HG03139 (cell line): ENCODE measurements around the gene LMAN2L.

ENCODE experiments used
- ATAC-seq: cut with Tn5 transposase; IDR thresholded peaks from one replicate; pipeline ENCODE4 v1.9.1; 2021; ENCODE audit not compliant: unreplicated experiment

Gene LMAN2L

DNA sequence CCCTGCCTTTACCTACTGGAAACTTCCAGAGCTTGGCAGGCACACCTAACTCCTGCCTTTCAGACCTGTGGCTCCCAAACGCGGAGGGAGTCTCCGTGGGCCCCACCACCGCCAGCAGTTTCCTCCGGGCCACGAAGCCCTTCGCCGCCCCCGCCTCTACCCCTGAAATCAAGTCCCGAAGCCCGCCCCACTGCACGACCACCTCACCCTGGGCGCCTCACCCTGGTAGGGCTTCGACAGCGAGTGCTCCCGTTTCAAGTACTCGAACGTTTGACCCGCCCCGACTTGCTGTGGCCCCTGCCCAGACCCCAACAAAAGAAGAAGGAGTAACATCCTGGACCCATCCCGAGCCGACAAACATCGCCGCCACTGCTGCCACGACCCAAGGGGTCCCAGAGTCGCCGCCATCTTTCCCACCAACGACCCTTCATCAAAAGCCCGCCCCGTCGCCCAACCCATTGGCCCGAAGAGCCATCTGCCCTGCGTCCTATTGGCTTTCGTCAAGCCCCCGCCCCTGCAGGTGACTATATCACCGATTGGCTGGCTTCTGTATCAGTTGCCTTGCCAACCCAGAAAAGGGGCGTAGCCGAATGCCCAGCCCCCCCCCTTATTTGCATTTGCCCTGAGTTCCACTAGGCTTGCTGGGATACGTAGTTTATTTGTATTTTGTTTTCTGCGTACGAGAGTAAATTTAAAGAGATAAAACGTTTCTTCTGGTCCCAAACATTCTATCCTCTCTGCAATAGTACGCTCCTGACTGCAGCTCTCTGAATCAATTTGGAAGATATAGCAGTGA, at the start of gene LMAN2L:
Gene LMAN2L (minus strand): TSS at position 432 of the 796 bp plus-strand sequence. CDS start 24 bp downstream, at position 408.
- peak; percentile 98 for ATAC-seq

DNA sequence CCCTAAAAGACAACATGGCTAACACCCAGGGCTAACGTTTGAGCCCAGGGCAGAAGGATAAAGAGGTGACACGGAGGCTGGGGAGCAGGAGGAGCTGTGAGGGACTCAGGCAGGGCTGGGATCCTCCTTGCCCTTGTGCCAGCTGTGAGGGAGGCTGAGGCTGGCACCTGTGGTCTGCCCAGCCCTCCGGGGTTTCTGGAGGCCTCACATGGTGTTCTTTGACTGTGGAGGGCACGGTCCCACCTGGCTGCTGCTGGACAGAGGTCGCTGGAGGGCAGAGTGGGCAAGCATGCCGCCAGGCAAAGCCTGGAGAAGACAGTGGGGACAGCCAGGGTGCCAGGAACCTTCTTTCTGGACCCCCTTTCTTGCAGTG, 49.4 kb upstream of the LMAN2L start:
- no peak for ATAC-seq

- no peak for ATAC-seq
Measured at GRCh38 chr2:96788442-96789244, 48.8 kb upstream of the LMAN2L start.

- no peak for ATAC-seq
Measured at GRCh38 chr2:96787411-96787810, 47.5 kb upstream of the LMAN2L start.

GRCh38 chr2:96783388-96783787, 43.5 kb upstream of the LMAN2L start:
- no peak for ATAC-seq

GRCh38 chr2:96775160-96775559, 35.3 kb upstream of the LMAN2L start:
- no peak for ATAC-seq

DNA sequence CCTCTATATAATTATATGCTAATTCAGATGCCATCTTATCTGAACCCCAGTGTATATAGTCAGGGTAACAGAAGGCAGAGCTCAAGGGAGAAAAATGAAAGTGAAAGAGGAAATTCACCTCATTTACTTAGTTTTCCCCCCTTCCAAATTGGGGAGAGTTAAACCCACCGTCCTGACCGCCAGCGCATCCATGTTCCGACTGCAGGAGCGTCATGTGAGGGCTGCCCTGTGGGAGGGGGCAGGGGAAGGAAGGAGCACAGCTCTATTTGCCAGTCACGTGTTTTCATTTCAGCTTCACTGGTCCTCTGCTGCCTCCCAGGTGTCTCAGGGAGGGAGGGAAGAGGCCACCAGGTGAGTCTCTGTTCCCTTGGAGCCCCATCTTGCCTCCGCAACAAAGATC, 34.1 kb upstream of the LMAN2L start:
- no peak for ATAC-seq

- no peak for ATAC-seq
Measured at GRCh38 chr2:96772903-96773671, 33.2 kb upstream of the LMAN2L start.

DNA sequence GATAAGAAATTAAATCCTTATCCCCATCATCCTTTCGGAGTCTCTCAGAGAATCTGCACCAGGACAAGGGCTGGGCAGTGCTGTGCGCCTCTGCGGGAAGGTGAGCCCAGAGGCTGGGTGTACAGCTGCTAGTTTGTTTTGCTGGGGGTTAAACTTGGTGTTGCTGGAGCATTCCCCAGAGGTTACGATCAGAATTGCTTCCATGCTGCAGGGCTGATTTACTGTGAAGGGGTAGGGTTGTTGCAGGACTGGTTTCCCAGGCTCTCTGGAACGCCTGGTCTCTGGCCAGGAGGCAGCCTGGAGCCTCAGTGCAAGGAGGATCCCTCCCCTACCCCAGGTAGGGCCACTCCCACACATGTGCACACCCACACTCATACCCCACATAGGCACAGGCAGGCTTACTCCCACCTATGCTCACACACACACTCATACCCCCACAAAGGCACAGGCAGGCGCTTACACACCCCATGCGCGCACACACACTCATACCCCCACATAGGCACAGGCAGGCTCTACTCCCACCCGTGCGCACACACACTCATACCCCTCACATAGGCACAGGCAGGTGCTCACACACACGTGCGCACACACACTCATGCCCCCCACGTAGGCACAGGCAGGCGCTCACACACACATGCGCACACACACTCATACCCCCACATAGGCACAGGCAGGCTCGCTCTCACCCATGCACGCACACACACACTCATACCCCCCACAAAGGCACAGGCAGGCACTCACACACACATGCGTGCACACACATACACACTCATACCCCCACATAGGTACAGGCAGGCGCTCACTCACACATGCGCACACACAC, 32.1 kb upstream of the LMAN2L start:
- ATAC-seq, result no peak

DNA sequence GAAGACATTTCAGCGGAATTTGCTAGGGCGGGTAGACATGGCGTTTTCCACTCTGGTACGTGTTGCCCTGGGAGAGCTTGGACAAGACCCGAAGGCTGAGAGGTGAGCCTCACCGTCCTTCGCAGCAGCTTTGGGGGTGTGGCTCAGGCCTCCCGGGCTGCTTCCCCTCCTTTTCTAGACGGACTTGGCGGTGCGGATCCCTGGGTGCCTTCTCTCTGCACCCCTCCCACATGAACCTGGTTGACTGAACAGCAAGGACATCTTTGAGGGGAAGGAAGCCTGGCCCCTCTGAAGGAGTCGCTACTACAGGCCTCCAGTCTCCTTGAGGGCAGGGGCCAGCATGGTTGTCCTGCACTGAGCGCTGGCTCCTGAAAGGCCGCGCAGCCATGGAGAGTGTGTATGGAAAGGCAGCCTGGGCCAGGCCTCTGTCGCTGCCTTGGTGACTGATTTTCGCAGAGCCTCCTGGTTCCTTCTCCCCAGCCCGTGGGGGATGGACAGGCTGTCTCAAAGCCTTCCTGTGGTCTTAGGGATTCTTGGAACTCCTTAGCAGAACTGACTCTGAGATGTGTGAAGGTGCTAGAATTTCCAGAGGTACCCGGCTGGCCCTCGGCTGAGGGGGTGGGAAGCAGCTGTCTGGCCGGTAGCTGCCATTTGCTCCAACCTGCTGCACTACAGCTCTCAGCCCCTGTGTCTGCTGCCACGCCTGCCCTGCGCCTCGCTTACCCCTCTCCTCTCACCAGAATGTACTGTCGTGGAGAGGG, 30.8 kb upstream of the LMAN2L start:
- no peak for ATAC-seq

DNA sequence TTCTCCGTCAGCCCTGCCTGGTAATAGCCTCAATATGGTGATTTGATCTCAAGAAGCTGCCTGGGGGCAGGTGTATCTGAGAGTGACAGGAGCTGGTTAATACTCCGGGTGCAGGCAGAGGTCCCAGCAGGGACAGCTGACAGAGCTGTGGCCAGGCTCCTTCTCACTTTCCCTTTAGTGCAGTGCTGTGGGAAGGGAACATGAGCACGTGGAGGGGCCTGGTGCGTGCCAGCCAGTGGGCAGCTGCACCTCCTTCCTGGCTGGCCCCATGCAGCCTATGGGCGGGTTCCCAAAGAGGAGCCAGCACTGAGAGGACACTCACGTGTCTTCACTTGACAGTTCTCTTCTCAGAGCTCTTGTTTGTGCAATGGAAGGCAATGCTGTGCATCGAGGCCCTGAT, 29.9 kb upstream of the LMAN2L start:
- no peak for ATAC-seq

DNA sequence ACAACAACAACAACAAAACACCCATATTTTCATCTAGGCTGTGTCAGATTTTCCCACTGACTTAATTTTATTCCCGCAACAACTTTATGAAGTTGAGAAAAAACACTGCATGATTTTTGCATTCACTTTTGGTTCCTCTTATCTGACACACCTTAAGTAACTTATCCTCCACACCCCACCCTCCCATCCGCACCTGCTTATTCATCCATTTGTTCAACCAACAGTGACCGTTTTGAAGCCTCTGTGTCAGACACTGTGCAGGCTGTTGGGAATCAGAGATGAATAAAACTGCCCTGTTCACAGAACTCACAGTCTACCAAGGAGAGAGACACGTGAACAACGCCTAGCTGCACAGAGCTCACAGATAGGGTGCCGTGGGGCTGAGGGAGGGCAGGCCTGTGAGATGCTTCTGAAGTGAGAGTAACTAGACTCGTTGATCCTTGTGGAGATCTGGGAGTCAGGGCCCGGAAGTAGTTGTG, 28.3 kb upstream of the LMAN2L start:
- ATAC-seq, result no peak

DNA sequence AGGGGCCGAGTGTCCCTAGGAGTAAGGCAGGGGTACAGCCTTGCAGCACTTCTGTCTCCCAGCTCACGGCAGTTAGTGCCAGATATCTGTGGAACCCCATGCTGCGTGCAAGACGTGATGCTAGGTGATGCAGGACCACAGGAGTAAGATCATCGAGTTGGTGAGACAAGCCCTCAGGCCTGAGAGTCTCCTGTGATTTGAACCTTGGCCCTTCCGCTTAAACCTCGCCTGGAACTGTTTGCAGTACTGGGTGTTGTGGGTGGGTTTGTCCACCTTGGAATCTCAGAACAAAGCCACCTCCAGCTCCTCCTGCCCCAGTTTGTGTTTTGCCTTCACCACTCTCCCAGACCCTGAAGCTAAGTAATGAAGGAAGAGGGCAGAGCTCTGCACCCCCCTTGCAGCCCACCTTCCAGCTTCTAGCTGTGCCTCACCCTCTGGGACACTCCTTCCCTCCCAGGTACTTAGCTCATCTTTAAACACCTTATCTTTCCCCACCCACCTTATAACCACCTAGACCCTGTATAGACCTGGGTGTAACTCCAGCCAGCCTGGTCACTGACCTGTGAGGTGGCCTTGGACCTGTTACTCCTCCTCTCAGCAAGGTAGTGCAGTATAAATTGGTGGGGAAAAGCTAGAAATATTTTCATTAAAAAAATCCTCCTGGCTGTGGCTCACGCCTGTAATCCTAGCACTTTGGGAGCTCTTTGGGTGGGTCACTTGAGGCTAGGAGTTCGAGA, 27.4 kb upstream of the LMAN2L start:
- no peak for ATAC-seq

- ATAC-seq, result no peak
Measured at GRCh38 chr2:96764253-96764637, 24.4 kb upstream of the LMAN2L start.

GRCh38 chr2:96763511-96764252, 23.8 kb upstream of the LMAN2L start:
- no peak for ATAC-seq

GRCh38 chr2:96762529-96763311, 22.9 kb upstream of the LMAN2L start:
- no peak for ATAC-seq

DNA sequence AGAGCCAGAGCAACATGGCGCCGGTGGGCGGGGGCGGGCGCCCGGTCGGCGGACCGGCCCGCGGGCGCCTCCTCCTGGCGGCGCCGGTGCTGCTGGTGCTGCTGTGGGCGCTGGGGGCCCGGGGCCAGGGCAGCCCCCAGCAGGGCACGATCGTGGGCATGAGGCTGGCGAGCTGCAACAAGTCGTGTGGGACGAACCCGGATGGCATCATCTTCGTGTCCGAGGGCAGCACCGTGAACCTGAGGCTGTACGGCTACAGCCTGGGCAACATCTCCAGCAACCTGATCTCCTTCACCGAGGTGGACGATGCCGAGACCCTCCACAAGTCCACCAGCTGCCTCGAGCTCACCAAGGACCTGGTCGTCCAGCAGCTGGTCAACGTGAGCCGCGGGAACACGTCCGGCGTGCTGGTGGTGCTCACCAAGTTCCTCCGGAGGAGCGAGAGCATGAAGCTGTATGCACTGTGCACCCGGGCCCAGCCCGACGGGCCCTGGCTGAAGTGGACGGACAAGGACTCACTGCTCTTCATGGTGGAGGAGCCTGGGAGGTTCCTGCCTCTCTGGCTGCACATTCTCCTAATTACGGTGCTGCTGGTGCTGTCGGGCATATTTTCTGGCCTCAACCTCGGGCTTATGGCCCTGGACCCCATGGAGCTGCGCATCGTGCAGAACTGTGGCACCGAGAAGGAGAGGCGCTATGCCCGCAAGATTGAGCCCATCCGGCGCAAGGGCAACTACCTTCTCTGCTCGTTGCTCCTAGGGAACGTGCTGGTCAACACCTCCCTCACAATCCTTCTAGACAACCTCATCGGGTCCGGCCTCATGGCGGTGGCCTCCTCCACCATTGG, 21.3 kb upstream of the LMAN2L start:
- no peak for ATAC-seq
